Activated CD4-positive, alpha-beta memory T cell treated with anti-CD3 and anti-CD28 coated beads for 36 hours (primary cell): ENCODE measurements around the gene PRKCI. TPM values are rescaled to one million over a fixed set of nuclear protein-coding genes. Genes with fewer than 3 reads are reported as not detected.

Experiments
- CTCF ChIA-PET: fragments of 350-600 bp; sonication (Branson Sonifier 250); formaldehyde crosslinking; loops from one replicate; lab custom pipeline; 2021; ENCODE audit warnings: antibody characterized with exemption, inconsistent platforms; lab: Charles Lee
- POLR2A ChIA-PET: fragments of 350-600 bp; sonication (Branson Sonifier 250); formaldehyde crosslinking; loops from one replicate; lab custom pipeline; 2021; ENCODE audit warnings: antibody characterized with exemption; lab: Charles Lee
- DNase-seq: peaks from one replicate; pipeline ENCODE4 v3.0.0-alpha.2; 2020
- H3K27ac Mint-ChIP-seq: one replicate; pipeline ENCODE4 v1.8.0; 2021; ENCODE audit warnings: mixed read lengths
- H3K27me3 Mint-ChIP-seq: one replicate; pipeline ENCODE4 v1.8.0; 2021; ENCODE audit warnings: mixed read lengths
- H3K36me3 Mint-ChIP-seq: one replicate; pipeline ENCODE4 v1.8.0; 2021; ENCODE audit warnings: mixed read lengths
- H3K4me1 Mint-ChIP-seq: one replicate; pipeline ENCODE4 v1.8.0; 2021; ENCODE audit warnings: low read depth, mixed read lengths
- H3K4me3 Mint-ChIP-seq: one replicate; pipeline ENCODE4 v1.8.0; 2021; ENCODE audit warnings: mild to moderate bottlenecking, mixed read lengths
- H3K9me3 Mint-ChIP-seq: one replicate; pipeline ENCODE4 v1.8.0; 2021; ENCODE audit warnings: mixed read lengths
- intact Hi-C: fragments of 100-400 bp; cut with micrococcal nuclease; formaldehyde crosslinking; loops from one replicate; pipeline ENCODE4 v1.15.1; 2023
- total RNA-seq, 2 experiments: library from RNA; stranded (reverse); gene quantifications; one replicate each; pipeline ENCODE4 v1.2.3, GENCODE V29; 2021

PRKCI gene
- total RNA-seq, 2 experiments from 2014 or later, result 27.0 to 27.6 TPM

GRCh38 chr3:170226426-170226960 lies 4.3 kb downstream of the PRKCI start:
- ChIA-PET POLR2A (interaction anchor here (0.6 to 1.8 kb wide), 2 partner anchors 59 to 130 kb away, joined by 3 to 4 read pairs; no protein-coding TSS in a partner anchor), CTCF (no interaction called here)
- peaks cover 28% of the 10 kb centered on the region for H3K4me1 Mint-ChIP-seq
- no peak for DNase-seq
- no peak overlapping the region for H3K27ac Mint-ChIP-seq
- intact Hi-C loops, result no loop called here
- peaks cover 2% of the 10 kb centered on the region for H3K36me3 Mint-ChIP-seq
- no peak overlapping the region for H3K4me3 Mint-ChIP-seq
- no peaks in the 10 kb centered on the region for H3K9me3 Mint-ChIP-seq
- no peaks in the 10 kb centered on the region for H3K27me3 Mint-ChIP-seq

- ChIA-PET CTCF (no interaction called here), POLR2A (no interaction called here)
- intact Hi-C loops, result no loop called here
- H3K36me3 Mint-ChIP-seq, result peaks cover 2% of the 10 kb centered on the region
- no peak overlapping the region for H3K4me3 Mint-ChIP-seq
- no peaks in the 10 kb centered on the region for H3K27me3 Mint-ChIP-seq
- H3K4me1 Mint-ChIP-seq, result peaks cover 29% of the 10 kb centered on the region
- no peaks in the 10 kb centered on the region for H3K9me3 Mint-ChIP-seq
- DNase-seq, result no peak
- H3K27ac Mint-ChIP-seq, result no peak overlapping the region
These were observed 6.0 kb downstream of the PRKCI start for GRCh38 chr3:170228093-170228766.

GRCh38 chr3:170232266-170232665 lies 10.0 kb downstream of the PRKCI start:
- H3K27ac Mint-ChIP-seq, result no peak overlapping the region
- peaks cover 10% of the 10 kb centered on the region for H3K36me3 Mint-ChIP-seq
- H3K9me3 Mint-ChIP-seq, result no peaks in the 10 kb centered on the region
- no peaks in the 10 kb centered on the region for H3K27me3 Mint-ChIP-seq
- no peak overlapping the region for H3K4me3 Mint-ChIP-seq
- no peak for DNase-seq
- POLR2A ChIA-PET, result no interaction called here
- intact Hi-C loops, result no loop called here
- H3K4me1 Mint-ChIP-seq, result peaks cover 9% of the 10 kb centered on the region
- CTCF ChIA-PET, result interaction anchor here (0.7 kb wide), 1 partner anchor 645 kb away, joined by 3 read pairs; no protein-coding TSS in a partner anchor

- Mint-ChIP-seq H3K4me3 (no peak overlapping the region), H3K4me1 (peaks cover 4% of the 10 kb centered on the region), H3K27ac (no peak overlapping the region), H3K27me3 (no peaks in the 10 kb centered on the region), H3K36me3 (peaks cover 12% of the 10 kb centered on the region), H3K9me3 (no peaks in the 10 kb centered on the region)
- intact Hi-C loops, result no loop called here
- CTCF ChIA-PET, result no interaction called here
- POLR2A ChIA-PET, result no interaction called here
- no peak for DNase-seq
These were observed 11.3 kb downstream of the PRKCI start for GRCh38 chr3:170233530-170233929.

GRCh38 chr3:170240142-170240541 lies 17.9 kb downstream of the PRKCI start:
- H3K4me1 Mint-ChIP-seq, result no peaks in the 10 kb centered on the region
- CTCF ChIA-PET, result interaction anchor here (0.6 kb wide), 1 partner anchor 9 kb away, joined by 3 read pairs; no protein-coding TSS in a partner anchor
- no peak overlapping the region for H3K27ac Mint-ChIP-seq
- DNase-seq, result no peak
- H3K27me3 Mint-ChIP-seq, result no peaks in the 10 kb centered on the region
- H3K4me3 Mint-ChIP-seq, result no peak overlapping the region
- intact Hi-C loops, result no loop called here
- H3K9me3 Mint-ChIP-seq, result no peaks in the 10 kb centered on the region
- POLR2A ChIA-PET, result no interaction called here
- H3K36me3 Mint-ChIP-seq, result peaks cover 19% of the 10 kb centered on the region

GRCh38 chr3:170240671-170241070 lies 18.4 kb downstream of the PRKCI start:
- Mint-ChIP-seq H3K27ac (no peak overlapping the region), H3K4me1 (no peaks in the 10 kb centered on the region), H3K9me3 (no peaks in the 10 kb centered on the region), H3K36me3 (peaks cover 20% of the 10 kb centered on the region), H3K4me3 (no peak overlapping the region), H3K27me3 (no peaks in the 10 kb centered on the region)
- intact Hi-C loops, result no loop called here
- ChIA-PET CTCF (no interaction called here), POLR2A (no interaction called here)
- DNase-seq, result no peak

GRCh38 chr3:170244576-170244975 lies 22.4 kb downstream of the PRKCI start:
- Mint-ChIP-seq H3K4me3 (no peak overlapping the region), H3K4me1 (peaks cover 16% of the 10 kb centered on the region), H3K9me3 (no peaks in the 10 kb centered on the region), H3K27ac (no peak overlapping the region), H3K27me3 (no peaks in the 10 kb centered on the region), H3K36me3 (peaks cover 18% of the 10 kb centered on the region)
- no peak for DNase-seq
- CTCF ChIA-PET, result no interaction called here
- intact Hi-C loops, result no loop called here
- POLR2A ChIA-PET, result no interaction called here

- Mint-ChIP-seq H3K4me1 (peaks cover 16% of the 10 kb centered on the region), H3K27ac (no peak overlapping the region), H3K36me3 (peaks cover 16% of the 10 kb centered on the region), H3K4me3 (no peak overlapping the region), H3K27me3 (no peaks in the 10 kb centered on the region), H3K9me3 (no peaks in the 10 kb centered on the region)
- intact Hi-C loops, result loop anchor here (1.0 kb wide), 1 partner anchor 9 kb away; no protein-coding TSS in a partner anchor
- POLR2A ChIA-PET, result no interaction called here
- DNase-seq, result no peak
- CTCF ChIA-PET, result no interaction called here
These were observed 25.7 kb downstream of the PRKCI start for GRCh38 chr3:170247875-170248274.

- peaks cover 11% of the 10 kb centered on the region for H3K9me3 Mint-ChIP-seq
- ChIA-PET CTCF (no interaction called here), POLR2A (no interaction called here)
- peaks cover 40% of the 10 kb centered on the region for H3K4me1 Mint-ChIP-seq
- H3K27me3 Mint-ChIP-seq, result no peaks in the 10 kb centered on the region
- intact Hi-C loops, result loop anchor here (2.0 to 5.0 kb wide), 3 partner anchors 18 to 316 kb away; no protein-coding TSS in a partner anchor
- DNase-seq, result no peak
- H3K36me3 Mint-ChIP-seq, result peaks cover 36% of the 10 kb centered on the region
- peak overlapping the region; percentile 26 for H3K27ac Mint-ChIP-seq
- no peak overlapping the region for H3K4me3 Mint-ChIP-seq
These were observed 34.4 kb downstream of the PRKCI start for GRCh38 chr3:170256597-170256996.

- ChIA-PET POLR2A (no interaction called here), CTCF (no interaction called here)
- peak; percentile 64 for DNase-seq
- H3K4me1 Mint-ChIP-seq, result peaks cover 40% of the 10 kb centered on the region
- peak overlapping the region; percentile 26 for H3K27ac Mint-ChIP-seq
- intact Hi-C loops, result loop anchor here (1.0 to 5.0 kb wide), 5 partner anchors 9 to 315 kb away; no protein-coding TSS in a partner anchor
- peaks cover 37% of the 10 kb centered on the region for H3K36me3 Mint-ChIP-seq
- no peak overlapping the region for H3K4me3 Mint-ChIP-seq
- no peaks in the 10 kb centered on the region for H3K27me3 Mint-ChIP-seq
- H3K9me3 Mint-ChIP-seq, result peaks cover 11% of the 10 kb centered on the region
These were observed 34.9 kb downstream of the PRKCI start for GRCh38 chr3:170257145-170257544.

GRCh38 chr3:170258105-170258487 lies 35.9 kb downstream of the PRKCI start:
- CTCF ChIA-PET, result interaction anchor here (0.6 kb wide), 1 partner anchor 155 kb away, joined by 3 read pairs; no protein-coding TSS in a partner anchor
- H3K4me1 Mint-ChIP-seq, result peaks cover 40% of the 10 kb centered on the region
- H3K27ac Mint-ChIP-seq, result peak overlapping the region; percentile 76
- DNase-seq, result no peak
- H3K9me3 Mint-ChIP-seq, result peaks cover 11% of the 10 kb centered on the region
- intact Hi-C loops, result loop anchor here (1.0 to 5.0 kb wide), 5 partner anchors 36 to 314 kb away; partner anchors contain the start of genes PRKCI and SKIL
- H3K27me3 Mint-ChIP-seq, result no peaks in the 10 kb centered on the region
- H3K36me3 Mint-ChIP-seq, result peaks cover 35% of the 10 kb centered on the region
- POLR2A ChIA-PET, result interaction anchor here (1.0 to 1.2 kb wide), 2 partner anchors 99 to 200 kb away, joined by 4 read pairs; partner anchors contain the start of gene SKIL
- H3K4me3 Mint-ChIP-seq, result peak overlapping the region; percentile 15

GRCh38 chr3:170259907-170260306 lies 37.7 kb downstream of the PRKCI start:
- H3K36me3 Mint-ChIP-seq, result peaks cover 29% of the 10 kb centered on the region
- CTCF ChIA-PET, result no interaction called here
- no peak overlapping the region for H3K4me3 Mint-ChIP-seq
- no peak overlapping the region for H3K27ac Mint-ChIP-seq
- no peak for DNase-seq
- POLR2A ChIA-PET, result no interaction called here
- H3K4me1 Mint-ChIP-seq, result peaks cover 40% of the 10 kb centered on the region
- no peaks in the 10 kb centered on the region for H3K27me3 Mint-ChIP-seq
- intact Hi-C loops, result loop anchor here (5.0 kb wide), 2 partner anchors 203 to 312 kb away; no protein-coding TSS in a partner anchor
- peaks cover 11% of the 10 kb centered on the region for H3K9me3 Mint-ChIP-seq
